GM12891 (cell line): ENCODE data around the gene MIA2.
"Not testable (repeated sequence)": the region's sequence is repeated elsewhere in the genome, so short reads cannot be mapped to it uniquely, and the experiment has no call there.

Experiments
- DNase-seq: peaks from one replicate; pipeline ENCODE4 v3.0.0; 2011; ENCODE audit warnings: low spot score; ENCODE audit not compliant: insufficient read length
- FAIRE-seq: peaks from 2 replicates; lab custom pipeline; 2011; peaks lifted over from hg19 to GRCh38; lab: Jason Lieb, UNC
- PAX5 ChIP-seq: IDR thresholded peaks from 2 replicates; pipeline ENCODE4 v1.6.1; 2011; ENCODE audit warnings: low read length, moderate library complexity, mild to moderate bottlenecking; ENCODE audit not compliant: insufficient read depth, severe bottlenecking
- POLR2A ChIP-seq: IDR thresholded peaks from 2 replicates; pipeline ENCODE4 v1.6.1; 2011; ENCODE audit warnings: low read depth, low read length, control low read depth
- POLR2AphosphoS5 ChIP-seq: IDR thresholded peaks from 2 replicates; pipeline ENCODE4 v1.6.1; 2011; ENCODE audit warnings: low read depth, low read length, control low read depth
- POU2F2 ChIP-seq: IDR thresholded peaks from 2 replicates; pipeline ENCODE4 v1.6.1; 2011; ENCODE audit warnings: low read depth, mild to moderate bottlenecking, control low read depth, low read length, moderate library complexity
- SPI1 ChIP-seq: IDR thresholded peaks from 2 replicates; pipeline ENCODE4 v1.6.1; 2011; ENCODE audit warnings: low read depth, low read length, control low read depth
- TAF1 ChIP-seq: IDR thresholded peaks from 2 replicates; pipeline ENCODE4 v1.6.1; 2011; ENCODE audit warnings: low read depth, low read length, control low read depth

The MIA2 gene

DNA sequence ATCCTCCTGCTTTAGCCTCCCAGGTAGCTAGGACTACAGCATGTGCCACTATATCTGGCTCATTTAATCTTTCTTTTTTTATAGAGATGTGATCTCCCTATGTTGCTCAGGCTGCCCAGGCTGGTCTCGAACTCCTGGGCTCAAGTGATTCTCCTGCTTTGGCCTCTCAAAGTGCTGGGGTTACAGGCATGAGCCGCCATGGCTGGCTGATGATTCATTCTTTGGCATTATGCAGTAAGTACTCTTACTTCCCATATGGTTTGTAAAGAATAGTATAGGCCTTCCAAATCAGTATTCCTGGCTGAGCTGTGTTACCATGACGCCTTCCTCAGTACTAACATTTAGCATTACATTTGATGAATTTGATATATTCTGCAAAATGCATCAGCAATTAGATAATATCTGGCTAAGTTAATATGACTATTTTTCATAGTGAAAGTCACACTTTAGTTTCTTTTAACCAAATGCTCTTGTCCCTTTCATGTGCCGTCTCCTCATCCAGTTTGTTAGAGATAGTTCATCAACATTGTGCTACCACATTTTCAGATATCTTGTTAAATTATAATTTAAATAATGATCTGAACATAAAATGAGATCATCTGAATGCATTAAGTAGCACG, 3.2 kb upstream of the MIA2 start:
- TF ChIP-seq POLR2A, result no peak
- no peak for DNase-seq
- FAIRE-seq, result no peak

DNA sequence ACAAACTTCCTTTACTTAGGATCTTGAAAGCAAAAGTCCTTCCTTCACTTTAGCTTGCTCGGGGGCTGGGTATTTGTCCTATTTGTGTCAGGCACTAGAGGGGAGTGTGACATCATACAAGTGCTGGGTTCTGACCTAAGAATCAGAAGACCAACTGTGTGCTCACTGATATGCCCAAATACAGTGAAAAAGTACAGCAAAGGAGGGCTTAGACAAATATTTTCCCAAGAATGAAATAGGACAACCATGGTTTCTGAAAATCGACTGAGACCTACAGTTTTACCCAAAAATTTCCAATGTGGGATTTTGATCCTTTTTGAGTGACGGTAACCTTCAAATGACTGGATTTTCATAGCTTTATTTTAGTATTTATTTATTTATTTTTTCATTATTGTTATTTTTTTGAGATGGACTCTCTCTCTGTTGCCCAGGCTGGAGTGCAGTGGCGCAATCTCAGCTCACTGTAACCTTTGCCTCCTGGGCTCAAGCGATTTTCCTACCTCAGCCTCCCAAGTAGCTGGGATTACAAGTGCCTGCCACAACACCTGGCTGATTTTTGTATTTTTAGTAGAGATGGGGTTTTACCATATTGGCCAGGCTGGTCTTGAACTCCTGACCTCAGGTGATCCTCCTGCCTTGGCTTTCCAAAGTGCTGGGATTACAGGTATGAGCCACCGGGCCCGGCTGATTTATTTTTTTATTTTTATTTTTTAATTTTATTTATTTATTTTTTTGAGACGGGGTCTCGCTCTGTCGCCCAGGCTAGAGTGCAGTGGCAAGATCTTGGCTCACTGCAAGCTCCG, 1.8 kb upstream of the MIA2 start:
- FAIRE-seq, result peak; percentile 66
- DNase-seq, result not testable (repeated sequence)

DNA sequence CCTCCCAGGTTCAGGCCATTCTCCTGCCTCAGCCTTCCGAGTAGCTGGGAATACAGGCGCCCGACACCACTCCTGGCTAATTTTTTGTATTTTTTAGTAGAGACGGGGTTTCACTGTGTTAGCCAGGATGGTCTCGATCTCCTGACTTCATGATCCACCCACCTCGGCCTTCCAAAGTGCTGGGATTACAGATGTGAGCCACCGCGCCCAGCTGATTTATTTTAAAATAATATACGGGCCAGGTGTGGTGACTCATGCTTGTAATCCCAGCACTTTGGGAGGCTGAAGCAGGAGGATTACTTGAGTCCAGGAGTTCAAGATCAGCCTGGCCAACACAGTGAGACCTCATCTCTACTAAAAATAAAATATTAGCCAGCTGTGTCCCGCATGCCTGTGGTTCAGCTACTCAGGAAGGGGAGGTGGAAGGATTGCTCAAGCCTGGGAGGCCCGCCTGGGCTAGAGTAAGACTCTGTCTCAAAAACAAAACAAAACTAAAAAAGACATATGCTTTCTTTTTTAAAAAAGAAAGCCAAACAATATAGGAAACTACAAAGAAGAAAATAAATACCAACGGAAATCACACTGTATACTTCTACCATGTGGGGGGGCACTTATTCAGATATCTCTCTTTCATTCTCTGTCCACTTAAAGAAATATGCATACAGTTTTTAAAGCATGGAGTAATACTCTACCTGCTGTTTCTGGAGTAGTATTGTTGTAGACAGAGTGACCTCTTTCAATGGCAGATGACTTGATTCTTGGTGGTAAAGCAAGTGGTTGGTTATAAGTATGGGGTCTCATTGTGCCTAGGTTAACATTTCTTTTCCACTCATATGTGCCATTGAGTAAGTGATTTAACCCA, 930 bp upstream of the MIA2 start:
- no peak for DNase-seq
- FAIRE-seq, result no peak
- TF ChIP-seq TAF1 (no peak), PAX5 (no peak), SPI1 (no peak), POU2F2 (no peak), POLR2A (no peak), POLR2AphosphoS5 (no peak)

DNA sequence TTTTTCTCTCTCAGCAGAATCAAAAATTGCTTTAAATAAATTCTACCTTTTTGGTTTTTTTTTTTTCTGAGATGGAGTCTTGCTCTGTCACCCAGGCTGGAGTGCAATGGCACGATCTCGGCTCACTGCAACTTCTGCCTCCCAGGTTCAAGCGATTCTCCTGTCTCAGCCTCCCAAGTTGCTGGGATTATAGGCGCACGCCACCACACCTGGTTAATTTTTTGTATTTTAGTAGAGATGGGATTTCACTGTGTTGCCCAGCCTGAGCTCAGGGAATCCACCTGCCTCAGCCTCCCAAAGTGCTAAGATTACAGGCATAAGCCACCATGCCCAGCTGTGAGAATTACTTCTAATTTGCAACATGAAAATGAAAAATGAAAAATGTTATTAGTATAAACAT, 1.3 kb downstream of the MIA2 start:
- not testable (repeated sequence) for FAIRE-seq, DNase-seq

DNA sequence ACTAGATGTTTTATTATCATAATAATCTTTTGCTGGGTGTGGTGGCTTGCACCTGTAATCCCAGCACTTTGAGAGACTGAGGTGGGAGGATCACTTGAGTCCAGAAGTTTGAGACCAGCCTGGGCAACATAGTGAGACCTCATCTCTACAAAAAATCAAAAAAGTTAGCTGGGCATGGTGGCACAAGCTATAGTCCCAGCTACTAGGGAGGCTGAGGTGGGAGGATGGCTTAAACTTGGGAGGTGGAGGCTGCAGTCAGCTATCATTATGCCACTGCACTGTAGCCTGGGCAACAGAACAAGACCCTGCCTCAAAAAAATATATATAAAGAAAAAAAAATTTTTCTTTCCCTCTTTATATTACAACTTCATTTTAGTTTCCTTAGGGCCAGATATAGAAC, 1.8 kb downstream of the MIA2 start:
- not testable (repeated sequence) for FAIRE-seq

DNA sequence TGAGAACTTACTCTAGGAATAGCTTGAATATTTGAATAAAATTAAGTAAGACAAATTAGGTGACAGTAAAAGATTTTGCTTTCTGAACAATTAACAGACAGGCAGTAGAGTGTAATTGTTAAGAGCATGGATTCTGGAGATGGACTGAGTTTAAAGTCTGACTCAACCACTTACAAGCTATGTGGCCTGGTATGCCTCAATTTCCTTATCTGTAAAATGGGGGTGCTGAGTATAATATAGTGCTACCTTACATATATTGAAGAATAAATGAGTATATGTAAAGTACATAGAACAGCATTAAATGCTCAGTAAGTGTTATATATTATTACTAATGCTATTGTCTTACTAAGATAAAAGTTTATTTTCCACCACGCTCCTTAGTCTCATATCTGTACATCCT, 7.1 kb downstream of the MIA2 start:
- no peak for DNase-seq
- no peak for FAIRE-seq
- TF ChIP-seq POLR2AphosphoS5 (no peak), SPI1 (no peak), TAF1 (no peak), POLR2A (no peak), POU2F2 (no peak), PAX5 (no peak)

More for the DNA sequence above, 1.8 kb downstream of the MIA2 start:
- DNase-seq, result not testable (repeated sequence)

DNA sequence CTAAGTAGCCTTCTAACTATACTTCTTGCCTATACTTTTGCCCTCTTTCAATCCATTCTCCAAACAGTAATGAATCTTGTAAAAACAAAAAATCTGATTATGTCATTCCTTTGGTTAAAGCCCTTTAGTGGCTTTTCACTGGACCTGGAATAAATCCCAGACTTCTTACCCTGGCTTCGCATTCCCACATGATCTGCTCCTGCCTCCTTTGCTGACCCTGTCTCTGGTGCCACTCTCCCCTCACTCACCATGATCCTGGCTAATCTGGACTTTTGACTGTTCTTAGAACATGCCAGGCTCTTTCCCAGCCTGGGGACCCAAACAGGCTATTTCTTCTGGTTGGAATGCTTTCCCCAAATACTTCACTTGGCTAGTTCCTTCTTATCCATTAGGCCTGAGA, 7.9 kb downstream of the MIA2 start:
- TF ChIP-seq POU2F2 (no peak), POLR2A (no peak), PAX5 (no peak), POLR2AphosphoS5 (no peak), TAF1 (no peak), SPI1 (no peak)
- FAIRE-seq (no peak), DNase-seq (no peak)

DNA sequence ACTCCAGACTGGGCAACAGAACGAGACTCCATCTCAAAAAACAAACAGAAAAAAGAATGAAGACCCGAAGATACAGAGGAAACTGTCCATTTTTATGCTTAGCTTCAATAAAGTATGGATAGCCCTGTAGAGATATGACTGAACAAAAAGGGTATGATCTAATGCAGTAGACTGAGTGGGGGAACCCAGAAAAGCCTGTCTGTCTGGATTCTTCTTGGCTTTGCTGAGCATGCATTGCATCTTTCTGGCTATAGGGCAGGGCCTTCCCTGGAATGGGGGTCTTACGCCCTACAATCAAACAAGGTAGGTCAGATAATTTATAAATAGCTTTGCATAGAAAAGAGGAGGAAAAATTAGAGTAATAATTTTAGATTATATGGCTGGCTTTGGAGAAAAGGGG, 10.1 kb downstream of the MIA2 start:
- TF ChIP-seq SPI1 (no peak), TAF1 (no peak), POLR2AphosphoS5 (no peak), POU2F2 (no peak), PAX5 (no peak), POLR2A (no peak)
- DNase-seq, result no peak
- no peak for FAIRE-seq

DNA sequence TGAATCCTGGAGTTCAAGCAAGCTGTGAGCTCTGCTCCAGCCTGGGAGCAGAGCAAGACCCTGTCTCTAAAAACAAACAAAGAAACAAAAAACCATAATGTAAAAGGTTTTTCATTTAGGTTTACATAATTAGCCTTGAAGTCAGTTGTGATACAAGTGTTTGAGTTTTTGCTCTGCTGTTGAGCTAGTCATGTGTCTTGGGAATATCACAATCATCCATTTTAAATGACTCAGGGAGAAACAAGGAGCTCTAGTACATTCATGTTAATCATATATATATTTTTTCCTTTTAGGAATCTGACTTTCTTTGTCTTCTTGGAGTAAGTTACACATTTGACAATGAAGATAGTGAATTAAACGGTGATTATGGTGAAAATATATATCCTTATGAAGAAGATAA, 12.9 kb downstream of the MIA2 start:
- DNase-seq (no peak), FAIRE-seq (no peak)
- TF ChIP-seq TAF1 (no peak), SPI1 (no peak), POU2F2 (no peak), PAX5 (no peak), POLR2A (no peak)

DNA sequence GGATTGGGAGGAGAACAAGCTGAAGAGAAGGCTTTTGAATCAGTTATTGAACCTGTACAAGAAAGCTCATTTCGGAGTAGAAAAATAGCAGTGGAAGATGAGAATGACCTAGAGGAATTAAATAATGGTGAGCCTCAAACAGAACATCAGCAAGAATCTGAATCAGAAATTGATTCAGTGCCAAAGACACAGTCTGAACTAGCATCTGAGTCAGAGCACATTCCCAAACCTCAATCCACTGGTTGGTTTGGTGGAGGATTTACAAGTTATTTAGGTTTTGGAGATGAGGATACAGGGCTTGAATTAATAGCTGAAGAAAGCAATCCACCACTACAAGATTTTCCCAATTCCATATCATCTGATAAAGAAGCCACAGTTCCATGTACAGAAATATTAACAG, 13.5 kb downstream of the MIA2 start:
- FAIRE-seq (no peak), DNase-seq (no peak)
- TF ChIP-seq SPI1 (no peak), TAF1 (no peak), PAX5 (no peak), POU2F2 (no peak), POLR2A (no peak), POLR2AphosphoS5 (no peak)

DNA sequence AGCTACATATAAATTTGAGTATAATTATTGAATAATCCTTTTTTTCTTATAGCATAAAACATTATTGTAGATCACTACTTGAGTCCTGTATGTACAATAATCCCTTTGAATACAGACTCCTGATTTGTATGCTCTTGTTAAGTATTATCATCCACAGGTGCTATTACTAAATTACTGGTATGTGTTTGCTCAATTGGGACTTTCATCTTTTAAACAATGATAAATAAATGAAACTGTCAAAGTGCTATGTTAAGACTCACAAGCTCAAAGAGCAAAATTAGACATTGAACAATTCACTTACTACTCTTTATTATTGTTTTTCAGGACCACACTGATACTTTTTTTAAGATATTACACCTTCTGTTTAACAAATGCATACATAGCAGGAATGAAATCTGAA, 17.8 kb downstream of the MIA2 start:
- DNase-seq, result no peak
- FAIRE-seq, result no peak
- TF ChIP-seq TAF1, result no peak

DNA sequence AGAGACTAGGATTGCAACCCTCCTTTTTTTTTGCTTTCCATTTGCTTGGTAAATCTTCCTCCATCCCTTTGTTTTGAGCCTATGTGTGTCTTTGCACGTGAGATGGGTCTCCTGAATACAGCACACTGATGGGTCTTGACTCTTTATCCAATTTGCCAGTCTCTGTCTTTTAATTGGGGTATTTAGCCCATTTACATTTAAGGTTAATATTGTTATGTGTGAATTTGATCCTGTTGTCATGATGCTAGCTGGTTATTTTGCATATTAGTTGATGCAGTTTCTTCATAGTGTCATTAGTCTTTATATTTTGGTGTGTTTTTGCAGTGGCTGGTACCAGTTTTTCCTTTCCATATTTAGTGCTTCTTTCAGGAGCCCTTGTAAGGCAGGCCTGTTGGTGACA, 23.7 kb downstream of the MIA2 start:
- not testable (repeated sequence) for FAIRE-seq, DNase-seq
